Measurements from ENCODE around the gene DGKB.

DNA sequence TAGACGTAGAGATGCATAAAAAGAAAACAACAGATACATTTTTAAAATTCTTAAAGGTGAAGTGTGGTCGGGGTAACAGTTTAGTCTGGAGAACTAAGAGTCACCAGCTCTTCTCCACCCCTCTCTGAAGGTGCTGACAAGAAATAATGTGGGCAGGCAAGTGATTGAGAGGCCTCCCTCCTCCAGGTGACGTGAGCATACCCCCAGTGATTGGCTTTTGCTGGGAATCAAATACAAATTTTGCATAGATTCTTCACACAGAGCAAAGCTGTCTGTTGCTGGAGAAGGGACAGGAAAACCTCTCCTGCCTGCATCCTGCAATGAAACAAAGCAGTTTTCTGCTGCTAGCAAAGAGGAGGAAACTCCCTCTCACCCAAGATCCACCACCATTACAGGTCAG lies 115.0 kb downstream of the DGKB start:
- no peak for TF ChIP-seq CTCF (IDR thresholded peaks at IDR 0.05; ENCODE audit: poor library complexity)
- TF ChIP-seq EZH2 (IDR thresholded peaks at IDR 0.05; ENCODE audit: borderline replicate concordance) = no peak
